Keratinocyte (primary cell): ENCODE results near the gene TMEM244. TPM values are rescaled to one million over a fixed set of nuclear protein-coding genes. Genes with fewer than 3 reads are reported as not detected.
A peak's percentile ranks its signal among the peaks of the same experiment; 100 is the strongest.

ENCODE experiments used
- DNase-seq: peaks from one replicate; pipeline ENCODE4 v3.0.0-alpha.2; 2011; ENCODE audit warnings: low read depth, missing footprints, low spot score
- FAIRE-seq: peaks from 2 replicates; lab custom pipeline; 2011; peaks lifted over from hg19 to GRCh38; lab: Jason Lieb, UNC
- H2AFZ ChIP-seq: 2 replicates; pipeline ENCODE4 v1.6.0; 2012; ENCODE audit warnings: low read length, control low read depth, inconsistent platforms; ENCODE audit not compliant: control insufficient read depth
- H3K27ac ChIP-seq: 2 replicates; pipeline ENCODE4 v1.5.1; 2011; ENCODE audit warnings: low read length; ENCODE audit not compliant: control insufficient read depth, insufficient read depth
- H3K27me3 ChIP-seq: 3 replicates; pipeline ENCODE4 v1.6.0; 2011; ENCODE audit warnings: low read length; ENCODE audit not compliant: control insufficient read depth, insufficient read depth; ENCODE audit errors: extremely low read depth
- H3K36me3 ChIP-seq, 2 experiments: 2 replicates in 1 of 2; 3 replicates in 1 of 2; pipeline ENCODE4 v1.5.1; 2011; ENCODE audit warnings: low read length in 2 of 2, mild to moderate bottlenecking in 1 of 2; ENCODE audit not compliant: control insufficient read depth in 2 of 2, insufficient read depth in 2 of 2; ENCODE audit errors: extremely low read depth in 1 of 2
- H3K4me1 ChIP-seq: 3 replicates; pipeline ENCODE4 v1.5.1; 2011; ENCODE audit warnings: low read length; ENCODE audit not compliant: control insufficient read depth, insufficient read depth; ENCODE audit errors: extremely low read depth
- H3K4me2 ChIP-seq: 3 replicates; pipeline ENCODE4 v1.6.0; 2011; ENCODE audit warnings: low read depth, low read length; ENCODE audit not compliant: control insufficient read depth, insufficient read depth; ENCODE audit errors: extremely low read depth
- H3K4me3 ChIP-seq, 3 experiments: fragments of 200-600 bp in 1 of 3; sonication (generic) in 1 of 3; 2 replicates in 2 of 3; 3 replicates in 1 of 3; pipeline ENCODE4 v1.5.1; 2011 to 2016; ENCODE audit warnings: low read length in 3 of 3, mild to moderate bottlenecking in 3 of 3, control low read depth in 2 of 3, inconsistent platforms in 1 of 3, low read depth in 1 of 3, mixed read lengths in 1 of 3, mixed run types in 1 of 3, moderate library complexity in 1 of 3; ENCODE audit not compliant: control insufficient read depth in 2 of 3, insufficient read depth in 2 of 3; ENCODE audit errors: extremely low read depth in 1 of 3
- H3K79me2 ChIP-seq: 2 replicates; pipeline ENCODE4 v1.6.0; 2012; ENCODE audit warnings: low read length; ENCODE audit not compliant: control insufficient read depth, insufficient read depth
- H3K9ac ChIP-seq: 3 replicates; pipeline ENCODE4 v1.6.0; 2011; ENCODE audit warnings: low read length; ENCODE audit not compliant: control insufficient read depth, insufficient read depth; ENCODE audit errors: extremely low read depth
- H3K9me1 ChIP-seq: 3 replicates; pipeline ENCODE4 v1.6.0; 2011; ENCODE audit warnings: low read length; ENCODE audit not compliant: control insufficient read depth, insufficient read depth; ENCODE audit errors: extremely low read depth
- H3K9me3 ChIP-seq: 2 replicates; pipeline ENCODE4 v1.5.1; 2012; ENCODE audit warnings: low read depth, low read length; ENCODE audit not compliant: control insufficient read depth
- H4K20me1 ChIP-seq: 3 replicates; pipeline ENCODE4 v1.6.0; 2011; ENCODE audit warnings: low read length; ENCODE audit not compliant: control insufficient read depth, insufficient read depth; ENCODE audit errors: extremely low read depth
- EZH2 ChIP-seq: IDR thresholded peaks from one replicate; pipeline ENCODE4 v1.6.1; 2012; ENCODE audit warnings: inconsistent platforms, mild to moderate bottlenecking, low read length, moderate library complexity
- dilution Hi-C: fragments of 300-500 bp; cut with MboI; formaldehyde crosslinking; loops from one replicate; pipeline ENCODE4 v1.7.0; 2020; ENCODE audit warnings: low sequenced_read_pairs; ENCODE audit not compliant: extremely low pct_ligation_motif_present
- polyA plus RNA-seq, 5 experiments: library from polyadenylated mRNA; depleted of rRNA in 3 of 5; stranded (reverse) in 3 of 5; stranded (forward) in 1 of 5; unstranded in 1 of 5; fragments of >200 nt; gene quantifications; 1 replicate in 1 of 5; 2 replicates in 3 of 5; 3 replicates in 1 of 5; pipeline versions ENCODE4 v1.2.1 to v1.2.3, GENCODE V29; 2011 to 2012; ENCODE audit warnings: missing spikeins in 2 of 5, low read depth in 1 of 5, low replicate concordance in 1 of 5
- TF ChIP-seq, protein P1 (sequence below), 3 experiments: IDR thresholded peaks in 1 of 3; conservative IDR thresholded peaks in 1 of 3; optimal IDR thresholded peaks in 1 of 3; 2 replicates in 2 of 3; 3 replicates in 1 of 3; pipeline versions ENCODE3 to v1.5.1; 2011; ENCODE audit warnings: low read length in 3 of 3, mild to moderate bottlenecking in 3 of 3, moderate library complexity in 2 of 3, control low read depth in 1 of 3, inconsistent platforms in 1 of 3; ENCODE audit not compliant: insufficient read depth in 2 of 3; ENCODE audit errors: extremely low read depth in 1 of 3

Gene TMEM244
- polyA plus RNA-seq, 1 donor (not counting 4 experiments of a cell fraction or from before 2014, with no cell fraction given) = 0.12 TPM

- Histone ChIP-seq H3K9ac (no peak overlapping the region), H4K20me1 (no peaks in the 10 kb centered on the region), H3K4me2 (no peak overlapping the region), H3K9me1 (no peaks in the 10 kb centered on the region), H3K4me1 (peaks cover 4% of the 10 kb centered on the region), H3K27ac (no peak overlapping the region), H3K36me3 (no peaks in the 10 kb centered on the region), H3K79me2 (no peaks in the 10 kb centered on the region), H2AFZ (no peak overlapping the region), H3K4me3 (no peak overlapping the region), H3K27me3 (no peaks in the 10 kb centered on the region), H3K9me3 (no peaks in the 10 kb centered on the region)
- DNase-seq = no peak
- TF ChIP-seq EZH2 = no peak
- TF ChIP-seq, protein P1, sequence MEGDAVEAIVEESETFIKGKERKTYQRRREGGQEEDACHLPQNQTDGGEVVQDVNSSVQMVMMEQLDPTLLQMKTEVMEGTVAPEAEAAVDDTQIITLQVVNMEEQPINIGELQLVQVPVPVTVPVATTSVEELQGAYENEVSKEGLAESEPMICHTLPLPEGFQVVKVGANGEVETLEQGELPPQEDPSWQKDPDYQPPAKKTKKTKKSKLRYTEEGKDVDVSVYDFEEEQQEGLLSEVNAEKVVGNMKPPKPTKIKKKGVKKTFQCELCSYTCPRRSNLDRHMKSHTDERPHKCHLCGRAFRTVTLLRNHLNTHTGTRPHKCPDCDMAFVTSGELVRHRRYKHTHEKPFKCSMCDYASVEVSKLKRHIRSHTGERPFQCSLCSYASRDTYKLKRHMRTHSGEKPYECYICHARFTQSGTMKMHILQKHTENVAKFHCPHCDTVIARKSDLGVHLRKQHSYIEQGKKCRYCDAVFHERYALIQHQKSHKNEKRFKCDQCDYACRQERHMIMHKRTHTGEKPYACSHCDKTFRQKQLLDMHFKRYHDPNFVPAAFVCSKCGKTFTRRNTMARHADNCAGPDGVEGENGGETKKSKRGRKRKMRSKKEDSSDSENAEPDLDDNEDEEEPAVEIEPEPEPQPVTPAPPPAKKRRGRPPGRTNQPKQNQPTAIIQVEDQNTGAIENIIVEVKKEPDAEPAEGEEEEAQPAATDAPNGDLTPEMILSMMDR (optimal IDR thresholded peaks at IDR 0.05 in 1 of 3, IDR thresholded peaks at IDR 0.05 in 1 of 3, conservative IDR thresholded peaks at IDR 0.05 in 1 of 3; ENCODE audit: extremely low read depth in 1 of 3, insufficient read depth in 2 of 3, low read length in 3 of 3) = no peak
- dilution Hi-C loops = no loop called here
- FAIRE-seq = no peak
Observed at GRCh38 chr6:129903082-129903481, 42.0 kb upstream of the TMEM244 start.

DNA sequence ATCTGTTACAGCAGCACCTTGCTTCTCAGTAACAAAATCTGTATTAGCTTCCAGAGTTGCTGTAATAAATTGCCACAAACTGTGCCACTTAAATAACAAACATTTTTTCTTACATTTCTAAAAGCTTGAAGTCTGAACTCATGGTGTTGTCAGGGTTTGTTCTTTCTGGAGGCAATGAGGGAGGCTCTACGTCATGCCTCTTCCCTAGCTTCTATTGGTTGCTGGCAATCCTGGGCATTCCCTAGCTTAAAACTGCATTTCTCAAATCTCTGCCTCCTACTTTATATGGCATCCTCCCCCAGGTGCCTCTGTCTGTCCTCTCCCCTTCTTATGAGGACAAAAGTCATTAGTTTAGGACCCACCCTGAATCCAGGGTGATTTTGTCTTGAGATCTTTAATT, 41.6 kb upstream of the TMEM244 start:
- Histone ChIP-seq H3K4me2 (no peak overlapping the region), H3K27ac (no peak overlapping the region), H3K9me3 (no peaks in the 10 kb centered on the region), H3K27me3 (no peaks in the 10 kb centered on the region), H3K36me3 (no peaks in the 10 kb centered on the region), H3K4me1 (peaks cover 4% of the 10 kb centered on the region), H2AFZ (no peak overlapping the region), H3K9me1 (no peaks in the 10 kb centered on the region), H4K20me1 (no peaks in the 10 kb centered on the region), H3K79me2 (no peaks in the 10 kb centered on the region), H3K9ac (no peak overlapping the region), H3K4me3 (no peak overlapping the region)
- TF ChIP-seq, protein P1 (optimal IDR thresholded peaks at IDR 0.05 in 1 of 3, IDR thresholded peaks at IDR 0.05 in 1 of 3, conservative IDR thresholded peaks at IDR 0.05 in 1 of 3; ENCODE audit: extremely low read depth in 1 of 3, insufficient read depth in 2 of 3, low read length in 3 of 3) = no peak
- TF ChIP-seq EZH2 = no peak
- dilution Hi-C loops = no loop called here
- FAIRE-seq (peak; percentile 39), DNase-seq (no peak)
